IMR-90 (cell line): ENCODE measurements around the gene ALG1. TPM values are rescaled to one million over a fixed set of nuclear protein-coding genes. Genes with fewer than 3 reads are reported as not detected.

Experiments
- ATAC-seq: fragments of 200-7000 bp; cut with Tn5 transposase; 2 replicates; pipeline ENCODE4 v1.9.1; 2020; ENCODE audit warnings: low read depth, mild to moderate bottlenecking, moderate library complexity
- BruUV-seq: library from RNA; stranded (reverse); fragments of 400-500 nt; replicated peaks from 2 replicates; lab custom pipeline; 2021; lab: Mats Ljungman, UMichigan
- CTCF ChIA-PET: fragments of 300-600 bp; formaldehyde crosslinking; extraction: SDS; loops from one replicate; lab custom pipeline; 2021; ENCODE audit warnings: antibody characterized with exemption; lab: Yijun Ruan, JAX
- POLR2A ChIA-PET: fragments of 300-600 bp; sonication (Branson Sonifier 250); formaldehyde crosslinking; loops from one replicate; lab custom pipeline; 2022; ENCODE audit warnings: antibody characterized with exemption; ENCODE audit not compliant: unreplicated experiment; lab: Charles Lee
- DNase-seq: peaks from one replicate; pipeline ENCODE4 v3.0.0; 2013
- H2AFZ ChIP-seq: replicated peaks from 2 replicates; pipeline ENCODE3; 2013; ENCODE audit warnings: low read length, mild to moderate bottlenecking; ENCODE audit not compliant: poor library complexity
- H2AK5ac ChIP-seq: 2 replicates; pipeline ENCODE4 v1.6.1; 2013; ENCODE audit warnings: low read depth, low read length, inconsistent platforms
- H2AK9ac ChIP-seq: replicated peaks from 2 replicates; pipeline ENCODE3; 2013; ENCODE audit warnings: mild to moderate bottlenecking, low read depth, low read length, moderate library complexity; ENCODE audit not compliant: poor library complexity
- H2BK120ac ChIP-seq: 2 replicates; pipeline ENCODE4 v1.6.1; 2013; ENCODE audit warnings: low read depth, low read length, inconsistent platforms
- H2BK15ac ChIP-seq: 3 replicates; pipeline ENCODE4 v1.6.1; 2013; ENCODE audit warnings: low read depth, low read length, inconsistent platforms
- H2BK20ac ChIP-seq: 2 replicates; pipeline ENCODE4 v1.6.1; 2013; ENCODE audit warnings: low read depth, mild to moderate bottlenecking, inconsistent platforms, low read length, moderate library complexity
- H2BK5ac ChIP-seq: 2 replicates; pipeline ENCODE4 v1.6.1; 2013; ENCODE audit warnings: mild to moderate bottlenecking, low read depth, low read length, inconsistent platforms; ENCODE audit not compliant: poor library complexity, severe bottlenecking
- H3K14ac ChIP-seq: replicated peaks from 2 replicates; pipeline ENCODE4 v1.6.1; 2013; ENCODE audit warnings: low read depth, low read length, inconsistent platforms
- H3K18ac ChIP-seq: 2 replicates; pipeline ENCODE4 v1.6.1; 2013; ENCODE audit warnings: low read depth, low read length, control low read depth
- H3K23ac ChIP-seq: 2 replicates; pipeline ENCODE4 v1.6.1; 2013; ENCODE audit warnings: low read depth, low read length, inconsistent platforms
- H3K27ac ChIP-seq: 2 replicates; pipeline ENCODE4 v1.5.1; 2013; ENCODE audit warnings: mild to moderate bottlenecking, control low read depth, low read length; ENCODE audit not compliant: insufficient read depth
- H3K27me3 ChIP-seq: 2 replicates; pipeline ENCODE4 v1.6.1; 2013; ENCODE audit warnings: low read length; ENCODE audit not compliant: control insufficient read depth, insufficient read depth
- H3K36me3 ChIP-seq: 2 replicates; pipeline ENCODE4 v1.6.1; 2013; ENCODE audit warnings: low read length, mixed read lengths; ENCODE audit not compliant: control insufficient read depth, insufficient read depth
- H3K4ac ChIP-seq: 2 replicates; pipeline ENCODE4 v1.6.1; 2013; ENCODE audit warnings: low read depth, low read length, inconsistent platforms
- H3K4me1 ChIP-seq: 2 replicates; pipeline ENCODE4 v1.6.1; 2013; ENCODE audit warnings: low read length, mixed read lengths; ENCODE audit not compliant: control insufficient read depth, insufficient read depth
- H3K4me2 ChIP-seq: 2 replicates; pipeline ENCODE4 v1.6.1; 2013; ENCODE audit warnings: low read depth, mild to moderate bottlenecking, control low read depth, low read length, moderate library complexity
- H3K4me3 ChIP-seq: 2 replicates; pipeline ENCODE4 v1.5.1; 2013; ENCODE audit warnings: low read depth, mild to moderate bottlenecking, control low read depth, low read length, moderate library complexity; ENCODE audit not compliant: insufficient read depth
- H3K56ac ChIP-seq: 2 replicates; pipeline ENCODE4 v1.6.1; 2013; ENCODE audit warnings: low read length, inconsistent platforms; ENCODE audit not compliant: insufficient read depth; ENCODE audit errors: extremely low read depth
- H3K79me1 ChIP-seq, 2 experiments: 2 replicates each; pipeline ENCODE4 v1.6.1; 2013; ENCODE audit warnings: low read length in 2 of 2, inconsistent platforms in 1 of 2, low read depth in 1 of 2
- H3K9ac ChIP-seq: 2 replicates; pipeline ENCODE4 v1.6.1; 2013; ENCODE audit warnings: low read depth, low read length, control low read depth
- H3K9me1 ChIP-seq: 2 replicates; pipeline ENCODE4 v1.6.1; 2013; ENCODE audit warnings: low read length, inconsistent platforms; ENCODE audit not compliant: insufficient read depth
- H3K9me3 ChIP-seq: 2 replicates; pipeline ENCODE4 v1.6.1; 2013; ENCODE audit warnings: low read length; ENCODE audit not compliant: control insufficient read depth, insufficient read depth
- H4K20me1 ChIP-seq: 2 replicates; pipeline ENCODE4 v1.6.1; 2013; ENCODE audit warnings: low read length, inconsistent platforms; ENCODE audit not compliant: insufficient read depth
- H4K5ac ChIP-seq: 2 replicates; pipeline ENCODE4 v1.6.1; 2013; ENCODE audit warnings: mild to moderate bottlenecking, low read depth, low read length, control low read depth
- H4K8ac ChIP-seq, 2 experiments: 2 replicates each; pipeline ENCODE4 v1.6.1; 2013; ENCODE audit warnings: low read depth in 2 of 2, low read length in 2 of 2, control low read depth in 1 of 2, inconsistent platforms in 1 of 2
- H4K91ac ChIP-seq: 2 replicates; pipeline ENCODE4 v1.6.1; 2013; ENCODE audit warnings: low read depth, low read length, inconsistent platforms; ENCODE audit not compliant: insufficient read depth
- CHD1 ChIP-seq: IDR thresholded peaks from 2 replicates; pipeline ENCODE4 v1.6.1; 2012; ENCODE audit warnings: low read depth, low read length, improper control_type of control experiment
- WGBS, 2 experiments: methylation state at CpG; one replicate each; pipeline versions ENCODE4 v1.1.5 to v1.1.7; 2013; ENCODE audit warnings: missing lambda C conversion rate in 2 of 2; ENCODE audit not compliant: insufficient read length in 1 of 2; ENCODE audit errors: extremely low coverage in 2 of 2; 5-methylcytosine and 5-hydroxymethylcytosine counted together
- dilution Hi-C: fragments of 300-500 bp; cut with HindIII; formaldehyde crosslinking; loops from one replicate; pipeline ENCODE4 v1.14.3; 2018; ENCODE audit warnings: low sequenced_read_pairs; ENCODE audit not compliant: unreplicated experiment
- in situ Hi-C: fragments of 300-500 bp; cut with MboI; formaldehyde crosslinking; loops from 3 replicates; pipeline ENCODE4 v1.14.3; 2019; ENCODE audit warnings: low sequenced_read_pairs, inconsistent platforms, mixed read lengths
- intact Hi-C: fragments of 100-400 bp; cut with micrococcal nuclease; formaldehyde crosslinking; loops from 2 replicates; pipeline ENCODE4 v1.10.0; 2022
- polyA plus RNA-seq, 3 experiments: library from polyadenylated mRNA; depleted of rRNA; stranded (reverse); fragments of >200 nt; gene quantifications; 2 replicates each; pipeline ENCODE4 v1.2.3, GENCODE V29; 2012; ENCODE audit warnings: low replicate concordance in 1 of 3
- total RNA-seq: library from RNA; depleted of rRNA; stranded (reverse); fragments of >200 nt; gene quantifications from 2 replicates; pipeline ENCODE4 v1.2.3, GENCODE V29; 2012

ALG1 gene
- total and polyA plus RNA-seq, 2 of the 4 experiments (the other 2 are of a cell fraction) = 30.9 to 41.0 TPM

- H3K4ac ChIP-seq = no peak overlapping the region
- H3K9me3 ChIP-seq = no peaks in the 10 kb centered on the region
- no peak overlapping the region for H3K27ac ChIP-seq
- ChIA-PET POLR2A (no interaction called here), CTCF (interaction anchor here (0.8 kb wide), 1 partner anchor 13 kb away, joined by 3 read pairs; no protein-coding TSS in a partner anchor)
- H3K9me1 ChIP-seq = no peaks in the 10 kb centered on the region
- H2BK15ac ChIP-seq = no peak overlapping the region
- no peak overlapping the region for H4K8ac ChIP-seq
- no peak overlapping the region for H2AK9ac ChIP-seq
- WGBS, 2 experiments = no CpG with 5 or more reads among the region's 8 CpGs
- no peak overlapping the region for H2AK5ac ChIP-seq
- no peak overlapping the region for H3K9ac ChIP-seq
- H2BK20ac ChIP-seq = no peak overlapping the region
- ATAC-seq (no peak), DNase-seq (no peak)
- H3K18ac ChIP-seq = no peak overlapping the region
- no peak overlapping the region for H4K91ac ChIP-seq
- H4K20me1 ChIP-seq = no peaks in the 10 kb centered on the region
- in situ Hi-C loops (no loop called here), intact Hi-C loops (no loop called here), dilution Hi-C loops (no loop called here)
- no peak overlapping the region for H3K4me3 ChIP-seq
- no peak overlapping the region for H2BK5ac ChIP-seq
- no peak overlapping the region for H2AFZ ChIP-seq
- 0 out of 2 replicates have a peak, but pooled peaks cover 1% of the 10 kb centered on the region for H3K36me3 ChIP-seq
- H3K56ac ChIP-seq = no peak overlapping the region
- no peak overlapping the region for H3K23ac ChIP-seq
- H4K5ac ChIP-seq = no peak overlapping the region
- H3K79me1 ChIP-seq = 0 out of 4 replicates have a peak, but pooled peaks cover 0 to under 1% of the 10 kb centered on the region in 2 experiments
- no peak overlapping the region for H3K14ac ChIP-seq
- H3K4me2 ChIP-seq = no peak overlapping the region
- no peak overlapping the region for H2BK120ac ChIP-seq
- H3K27me3 ChIP-seq = no peaks in the 10 kb centered on the region; the same call in 1 of the 2 replicates
- no peaks in the 10 kb centered on the region for H3K4me1 ChIP-seq
- BruUV-seq = no TSS peak
- no peak for TF ChIP-seq CHD1
Measured at GRCh38 chr16:5026664-5027063, 45.0 kb upstream of the ALG1 start.
